ENCODE data around the gene MGMT. TPM values are rescaled to one million over a fixed set of nuclear protein-coding genes. Genes with fewer than 3 reads are reported as not detected.

The MGMT gene
- total and polyA plus RNA-seq, 2 donors (not counting 3 experiments of a cell fraction or from before 2014, with no cell fraction given) = 15.0 to 15.2 TPM

- Histone ChIP-seq H3K4me1 (ENCODE audit: control insufficient read depth, extremely low read depth, insufficient read depth, low read length) (no peaks in the 10 kb centered on the region), H3K4me2 (ENCODE audit: insufficient read depth, low read length) (no peak overlapping the region), H3K27me3 (ENCODE audit: control insufficient read depth in 2 of 2, insufficient read depth in 2 of 2, low read length in 2 of 2) (no peaks in the 10 kb centered on the region), H4K20me1 (replicated peaks; ENCODE audit: control insufficient read depth, extremely low read depth, insufficient read depth, low read length) (no peaks in the 10 kb centered on the region), H3K9ac (replicated peaks; ENCODE audit: extremely low read depth, insufficient read depth, low read length) (no peak overlapping the region), H3K4me3 (replicated peaks in 1 of 3; ENCODE audit: insufficient read depth in 1 of 3, low read depth in 1 of 3, low read length in 3 of 3) (no peak overlapping the region), H3K79me2 (ENCODE audit: control insufficient read depth, insufficient read depth, low read length) (no peaks in the 10 kb centered on the region), H2AFZ (ENCODE audit: low read depth, low read length) (no peak overlapping the region), H3K36me3 (ENCODE audit: control insufficient read depth in 2 of 2, extremely low read depth in 1 of 2, insufficient read depth in 2 of 2, low read length in 2 of 2) (no peaks in the 10 kb centered on the region), H3K27ac (ENCODE audit: insufficient read depth, low read depth, low read length) (no peak overlapping the region), H3K9me1 (replicated peaks; ENCODE audit: control insufficient read depth, extremely low read depth, insufficient read depth, low read length) (no peaks in the 10 kb centered on the region), H3K9me3 (replicated peaks; ENCODE audit: control insufficient read depth, insufficient read depth, low read length) (no peaks in the 10 kb centered on the region)
- TF ChIP-seq GATA2 (IDR thresholded peaks at IDR 0.05; ENCODE audit: insufficient read depth, insufficient read length, low read depth, low read length) (no peak), MYC (IDR thresholded peaks at IDR 0.05; ENCODE audit: low read depth, low read length) (no peak), POLR2AphosphoS5 (IDR thresholded peaks at IDR 0.05; ENCODE audit: insufficient read depth, low read depth, low read length) (no peak), JUN (IDR thresholded peaks at IDR 0.05; ENCODE audit: borderline replicate concordance, insufficient read depth, insufficient read length, low read depth) (no peak), FOS (IDR thresholded peaks at IDR 0.05; ENCODE audit: borderline replicate concordance, insufficient read depth, low read length) (no peak), POLR2A (IDR thresholded peaks at IDR 0.05; ENCODE audit: low read depth, low read length) (no peak), EZH2 (IDR thresholded peaks at IDR 0.05; ENCODE audit: borderline replicate concordance, low read depth, low read length, severe bottlenecking) (no peak), CTCF (IDR thresholded peaks at IDR 0.05; ENCODE audit: extremely low read depth in 1 of 2, insufficient read depth in 1 of 2, low read depth in 1 of 2, low read length in 2 of 2) (no peak), MAX (IDR thresholded peaks at IDR 0.05; ENCODE audit: insufficient read depth, insufficient read length) (no peak)
- CTCF ChIA-PET = no interaction called here
- dilution Hi-C loops (cut with MboI; ENCODE audit: extremely low pct_ligation_motif_present, low sequenced_read_pairs) = no loop called here
- POLR2A ChIA-PET = no interaction called here
- no peak for FAIRE-seq
- intact Hi-C loops (cut with micrococcal nuclease) = no loop called here
- BruUV-seq (replicated peaks) = no TSS peak
- DNase-seq (ENCODE audit: low read depth, low spot score) = no peak
Measured at GRCh38 chr10:129709627-129710509, 242.8 kb downstream of the MGMT start.
